Measurements from ENCODE around the gene EFCAB14.
A peak's percentile ranks its signal among the peaks of the same experiment; 100 is the strongest.
"Not testable (repeated sequence)": the region's sequence is repeated elsewhere in the genome, so short reads cannot be mapped to it uniquely, and the experiment has no call there.

The EFCAB14 gene

DNA sequence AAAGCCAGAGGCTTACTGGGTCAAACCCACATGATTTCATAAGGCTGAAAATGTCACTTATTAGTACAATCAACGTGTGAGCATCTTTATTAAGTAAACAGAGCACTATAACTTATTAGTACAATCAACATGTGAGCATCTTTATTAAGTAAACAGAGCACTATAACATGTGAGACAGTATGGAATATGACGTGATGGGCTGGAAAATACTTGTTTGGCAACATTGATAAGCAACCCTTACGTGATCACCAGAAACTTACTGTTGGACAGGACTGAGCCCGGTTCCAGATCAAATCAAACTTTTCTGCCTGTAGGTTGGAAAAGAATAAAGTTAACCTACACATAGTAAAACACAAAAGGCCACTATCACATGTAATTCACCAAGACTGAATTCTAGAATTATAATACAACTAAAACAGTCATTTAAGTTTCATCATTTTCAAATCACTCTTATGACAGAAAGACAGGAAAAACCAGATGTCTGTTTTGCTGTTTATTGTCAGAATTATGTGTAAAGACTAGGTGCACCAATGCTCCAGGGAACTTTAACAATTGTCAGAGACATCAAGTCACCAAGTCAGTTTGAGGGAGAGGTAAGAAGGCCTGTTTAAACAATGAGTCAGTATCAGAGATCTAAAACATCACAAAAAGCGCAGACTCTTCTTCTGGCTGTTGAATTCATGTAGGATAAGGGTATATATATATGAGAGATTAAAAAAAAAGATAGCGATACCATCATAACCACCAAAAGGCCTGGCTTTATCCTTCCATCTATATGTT, 66.4 kb downstream of the EFCAB14 start:
- peak in 1 of 3 donors; percentile 10 for DNase-seq

DNA sequence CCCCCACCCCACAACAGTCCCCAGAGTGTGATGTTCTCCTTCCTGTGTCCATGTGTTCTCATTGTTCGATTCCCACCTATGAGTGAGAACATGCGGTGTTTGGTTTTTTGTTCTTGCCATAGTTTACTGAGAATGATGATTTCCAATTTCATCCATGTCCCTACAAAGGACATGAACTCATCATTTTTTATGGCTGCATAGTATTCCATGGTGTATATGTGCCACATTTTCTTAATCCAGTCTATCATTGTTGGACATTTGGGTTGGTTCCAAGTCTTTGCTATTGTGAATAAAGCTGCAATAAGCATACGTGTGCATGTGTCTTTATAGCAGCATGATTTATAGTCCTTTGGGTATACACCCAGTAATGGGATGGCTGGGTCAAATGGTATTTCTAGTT, 67.8 kb downstream of the EFCAB14 start:
- DNase-seq = not testable (repeated sequence)

DNA sequence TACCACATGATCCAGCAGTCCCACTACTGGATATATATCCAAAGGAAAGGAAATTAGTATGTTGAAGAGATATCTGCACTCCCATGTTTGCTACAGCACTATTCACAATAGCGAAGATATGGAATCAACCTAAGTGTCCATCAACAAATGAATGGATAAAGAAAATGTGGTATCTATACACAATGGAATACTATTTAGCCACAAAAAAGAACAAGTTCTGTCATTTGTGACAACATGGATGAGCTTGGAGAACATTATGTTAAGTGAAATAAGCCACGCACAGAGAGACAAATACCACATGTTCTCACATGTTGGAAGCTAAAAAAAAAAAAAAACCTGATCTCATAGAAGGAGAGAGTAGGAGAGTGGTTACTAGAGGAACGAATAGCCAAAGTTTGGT, 68.4 kb downstream of the EFCAB14 start:
- no peak for DNase-seq

DNA sequence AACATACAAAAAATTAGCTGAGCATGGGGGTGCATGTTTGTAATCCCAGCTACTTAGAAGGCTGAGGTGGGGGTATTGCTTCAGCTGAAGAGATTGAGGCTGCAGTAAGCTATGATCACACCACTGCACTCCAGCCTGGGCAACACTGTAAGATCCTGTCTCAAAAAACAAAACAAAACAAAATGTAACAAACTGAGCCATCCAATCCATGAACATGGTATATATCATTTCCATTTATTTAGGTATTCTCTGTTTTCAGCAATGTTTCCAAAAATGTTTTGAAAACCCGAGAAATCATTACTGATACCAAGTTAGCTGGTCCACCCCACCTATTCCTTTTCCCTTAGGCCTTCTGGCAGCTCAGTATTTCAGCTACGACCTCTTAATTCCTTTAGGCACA, 69.2 kb downstream of the EFCAB14 start:
- no peak for DNase-seq

DNA sequence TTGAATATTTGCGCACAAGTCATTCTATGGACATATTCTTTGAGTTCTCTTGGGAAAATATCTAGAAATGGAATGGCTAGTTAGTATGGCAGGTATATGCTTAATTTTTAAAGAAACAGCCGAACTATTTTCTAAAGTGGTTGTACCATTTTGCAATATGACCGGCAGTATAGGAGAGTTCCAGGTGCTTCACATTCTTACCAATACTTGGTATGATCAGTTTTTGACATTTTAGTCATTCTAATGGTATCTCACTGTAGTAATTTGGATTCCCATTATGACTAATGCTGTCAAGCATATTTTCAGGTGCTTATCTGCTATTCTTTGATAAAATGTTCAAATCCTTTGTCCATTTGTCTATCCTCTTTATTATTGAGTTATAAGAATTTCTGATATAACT, 71.3 kb downstream of the EFCAB14 start:
- no peak for DNase-seq

DNA sequence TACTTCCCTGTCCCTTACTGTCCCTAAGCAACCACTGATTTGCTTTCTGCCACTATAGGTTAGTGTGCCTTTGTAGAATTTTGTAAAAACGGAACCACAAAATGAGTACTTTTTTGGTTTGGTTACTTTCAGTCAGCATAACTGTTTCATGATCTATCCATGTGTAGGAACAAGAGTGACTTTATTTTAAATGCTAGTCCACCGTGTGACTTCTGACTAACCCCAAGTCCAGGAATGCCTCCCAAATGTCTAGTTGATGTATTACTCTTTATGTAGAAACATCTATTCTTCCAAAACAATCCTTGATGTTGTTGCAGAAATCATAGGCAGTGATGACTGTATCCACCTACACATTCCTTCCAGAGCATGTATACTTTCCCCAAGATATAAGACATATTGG, 72.1 kb downstream of the EFCAB14 start:
- no peak for DNase-seq

DNA sequence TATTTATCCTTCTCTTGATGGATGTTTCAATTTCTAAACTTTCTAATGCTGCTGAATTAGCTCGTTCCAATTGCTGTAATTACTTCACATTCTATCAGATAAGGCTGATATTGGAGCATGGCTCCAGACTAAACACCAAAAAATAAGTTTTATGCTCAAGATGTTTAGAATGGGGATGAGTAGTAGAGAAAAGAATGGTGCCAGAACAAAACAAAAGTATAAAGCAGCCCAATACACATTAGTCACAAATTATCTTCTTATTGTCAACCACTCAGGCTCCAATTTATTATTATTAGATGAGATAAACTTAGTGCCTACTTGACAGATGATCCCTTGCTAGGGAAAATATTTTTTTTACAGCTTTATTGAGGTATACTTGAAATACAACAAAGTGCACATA, 72.6 kb downstream of the EFCAB14 start:
- DNase-seq = no peak

DNA sequence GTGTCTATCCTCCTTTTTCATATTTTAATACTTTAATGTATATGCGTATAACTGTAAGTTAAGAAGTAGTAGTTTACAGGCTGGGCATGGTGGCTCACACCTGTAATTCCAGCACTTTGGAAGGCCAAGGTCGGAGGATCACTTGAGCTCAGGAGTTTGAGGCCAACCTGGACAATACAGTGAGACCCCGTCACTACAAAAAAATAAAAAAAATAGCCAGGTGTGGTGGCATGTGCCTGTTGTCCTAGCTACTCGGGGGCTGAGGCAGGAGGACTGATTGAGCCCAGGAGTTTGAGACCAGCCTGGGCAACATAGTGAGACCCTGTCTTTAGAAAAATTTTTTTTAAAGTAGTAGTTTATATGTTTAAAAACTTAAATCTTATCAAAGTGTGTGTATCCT, 73.1 kb downstream of the EFCAB14 start:
- no peak for DNase-seq

DNA sequence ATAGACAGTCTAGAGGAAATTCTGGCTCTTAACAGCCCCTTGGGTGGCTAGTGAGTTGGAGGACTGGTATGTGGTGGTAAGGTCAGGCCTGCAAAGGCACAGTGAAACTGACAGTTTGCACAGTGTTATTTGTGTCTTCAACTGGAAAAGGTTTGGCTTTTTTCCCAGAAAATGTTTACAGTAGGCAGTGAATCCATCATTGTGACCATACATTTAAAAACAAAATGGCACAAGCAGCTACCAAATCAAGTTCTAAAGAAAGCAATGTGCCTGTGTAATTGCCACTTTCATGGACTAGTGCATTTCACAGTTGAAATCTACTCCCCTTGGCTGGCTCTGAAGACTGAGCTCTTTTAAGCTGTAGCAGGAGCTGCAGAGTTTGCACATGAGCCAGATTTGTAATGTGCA, 75.5 kb downstream of the EFCAB14 start:
- DNase-seq = no peak

DNA sequence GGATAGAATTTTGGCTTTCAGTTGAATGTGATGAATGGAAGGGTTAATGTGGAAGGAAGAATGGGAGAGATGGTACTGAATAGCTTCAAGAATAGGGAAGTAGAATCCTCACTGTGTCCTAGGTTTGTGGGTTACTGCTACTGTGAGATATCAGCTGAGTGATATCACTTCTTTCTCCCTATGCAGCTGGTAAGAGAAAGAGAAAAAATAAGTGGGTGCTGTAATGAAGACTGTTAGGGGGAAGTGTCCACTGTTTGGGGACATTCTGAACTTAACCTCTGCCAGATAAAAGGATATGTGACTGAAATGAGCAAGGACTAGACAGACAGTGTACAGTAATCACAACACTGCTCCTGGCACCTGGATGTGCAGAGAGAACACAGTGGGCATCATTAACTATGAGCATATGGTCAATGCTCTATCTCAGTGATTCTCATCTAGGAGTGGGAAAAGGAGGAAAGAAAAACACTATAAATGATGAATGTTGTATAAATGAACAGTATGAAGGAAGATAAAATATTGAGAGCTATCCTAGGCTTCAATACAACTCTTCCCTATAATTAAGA, 76.7 kb downstream of the EFCAB14 start:
- DNase-seq = peak in 2 of 3 donors; percentile 19 to 25

DNA sequence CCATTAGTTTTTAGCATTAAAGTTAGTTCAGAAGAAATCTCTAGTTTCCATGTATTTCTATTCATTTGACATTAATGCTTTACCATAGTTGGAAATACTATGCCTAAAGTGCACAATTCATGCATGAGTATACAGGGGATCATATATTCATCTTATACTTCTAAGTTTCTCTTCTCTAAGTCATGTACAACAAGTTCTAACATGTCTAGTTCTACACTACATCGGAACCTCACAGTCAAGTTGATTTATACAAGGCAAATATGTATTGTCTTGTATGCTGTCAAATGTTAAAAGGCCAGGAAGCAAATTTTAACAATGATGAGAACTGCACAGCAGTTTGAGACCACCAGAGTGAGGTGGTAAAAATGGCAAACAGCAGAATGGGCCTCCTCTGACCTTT, 79.4 kb downstream of the EFCAB14 start:
- DNase-seq = no peak

DNA sequence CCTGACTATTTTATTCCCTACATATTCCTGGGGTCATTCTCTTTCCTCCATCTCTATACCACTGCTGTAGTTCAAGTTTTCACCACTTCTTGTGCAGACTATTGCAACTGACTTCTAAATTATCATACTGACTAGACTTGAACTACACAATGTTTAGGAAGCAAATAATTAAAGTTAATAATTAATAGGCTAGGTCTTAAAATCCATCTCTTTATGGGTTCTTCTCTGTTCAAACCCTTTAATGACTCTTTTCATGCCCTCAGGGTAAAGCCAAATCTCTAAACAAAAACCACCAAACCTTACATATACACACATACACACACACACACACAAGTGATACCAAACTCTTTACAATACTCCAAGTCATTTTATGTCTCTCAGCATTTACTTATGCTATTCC, 80.0 kb downstream of the EFCAB14 start:
- no peak for DNase-seq

DNA sequence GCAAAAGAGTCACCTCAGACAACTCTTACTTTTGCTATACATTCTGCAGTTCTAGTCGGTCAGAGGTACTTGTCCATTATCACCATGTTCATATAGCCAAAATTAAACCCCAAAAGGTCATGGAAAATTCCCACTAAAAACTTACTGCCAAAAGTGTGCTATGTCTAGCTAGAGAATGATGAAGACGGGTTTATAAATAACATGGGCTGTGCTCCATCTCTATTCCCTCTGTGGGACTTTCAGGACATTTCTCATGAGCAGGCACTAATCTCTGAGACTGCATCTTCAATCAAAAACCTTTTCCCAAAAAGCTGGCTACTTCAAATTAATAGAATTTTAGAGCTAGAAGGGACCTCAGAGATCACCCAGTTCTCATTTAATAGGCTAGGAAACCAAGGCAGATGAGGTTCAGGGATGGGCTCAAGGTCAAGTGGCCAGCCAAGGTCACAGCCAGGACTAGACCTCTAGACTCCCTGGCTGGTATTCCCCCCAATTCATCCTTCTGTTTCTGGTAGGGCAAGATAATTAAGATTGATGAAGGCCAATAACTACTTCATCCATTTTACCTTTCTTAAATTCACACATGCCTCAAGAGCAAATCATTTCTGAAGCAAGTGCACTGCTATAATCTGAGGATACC, 81.3 kb downstream of the EFCAB14 start:
- DNase-seq = no peak

DNA sequence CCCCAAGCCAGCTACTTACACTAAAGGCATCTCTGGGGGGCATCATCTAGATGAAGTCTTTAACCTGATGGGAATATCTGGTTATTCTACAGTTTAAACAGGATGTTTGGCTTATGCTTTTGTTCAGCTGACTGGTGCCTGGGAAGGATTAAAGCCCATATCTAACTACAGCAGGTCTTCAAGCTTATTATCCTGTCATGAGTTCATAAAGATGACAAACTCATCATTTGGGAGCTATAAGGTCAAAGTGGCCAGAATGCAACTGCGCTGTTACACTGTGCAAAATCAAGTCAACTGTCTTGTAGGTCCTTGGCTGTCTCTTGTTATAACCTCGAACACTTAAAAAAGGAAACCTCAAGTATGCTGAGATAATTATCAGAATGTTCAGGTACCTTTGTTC, 83.7 kb downstream of the EFCAB14 start:
- DNase-seq = no peak

DNA sequence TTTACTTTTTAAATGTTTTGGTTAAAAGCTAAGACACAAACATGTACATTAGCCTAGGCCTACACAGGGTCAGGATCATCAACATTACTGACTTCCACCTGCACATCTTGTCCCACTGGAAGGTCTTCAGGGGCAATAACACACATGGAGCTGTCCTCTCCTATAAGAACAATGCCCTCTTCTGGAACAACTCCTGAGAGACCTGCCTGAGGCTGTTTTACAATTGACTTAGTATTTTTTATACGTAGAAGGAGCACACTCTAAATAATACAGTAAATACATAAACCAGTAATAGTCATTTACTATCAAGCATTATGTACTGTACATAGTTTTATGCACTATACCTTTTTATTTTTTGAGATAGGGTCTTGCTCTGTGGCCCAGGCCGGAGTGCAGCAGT, 88.2 kb downstream of the EFCAB14 start:
- DNase-seq = no peak
